ENCODE results near the gene CPNE7.

CPNE7 gene

GRCh38 chr16:89545831-89546574 lies 29.6 kb upstream of the CPNE7 start:
- no peaks in the 10 kb centered on the region for H3K27me3 ChIP-seq (ENCODE audit: insufficient read depth, poor library complexity, severe bottlenecking)
- no peak for TF ChIP-seq CTCF (IDR thresholded peaks at IDR 0.05; ENCODE audit: poor library complexity, severe bottlenecking)
- peaks cover 79% of the 10 kb centered on the region for H3K36me3 ChIP-seq (ENCODE audit: low read depth)
- no peak for ATAC-seq (ENCODE audit: low read depth)
- H3K4me3 ChIP-seq (ENCODE audit: severe bottlenecking), result no peak overlapping the region
- no peaks in the 10 kb centered on the region for H3K4me1 ChIP-seq (ENCODE audit: insufficient read depth, poor library complexity, severe bottlenecking)
- H3K9me3 ChIP-seq (ENCODE audit: severe bottlenecking), result no peaks in the 10 kb centered on the region
- DNase-seq (ENCODE audit: low spot score), result no peak
- H3K27ac ChIP-seq (ENCODE audit: poor library complexity, severe bottlenecking), result no peak overlapping the region

GRCh38 chr16:89546781-89547180 lies 28.8 kb upstream of the CPNE7 start:
- Histone ChIP-seq H3K27me3 (ENCODE audit: insufficient read depth, poor library complexity, severe bottlenecking) (no peaks in the 10 kb centered on the region), H3K36me3 (ENCODE audit: low read depth) (peaks cover 83% of the 10 kb centered on the region)
- no peak for ATAC-seq (ENCODE audit: low read depth)

GRCh38 chr16:89547291-89547690 lies 28.3 kb upstream of the CPNE7 start:
- no peak for ATAC-seq (ENCODE audit: low read depth)
- DNase-seq (ENCODE audit: low spot score), result no peak
- no peaks in the 10 kb centered on the region for H3K9me3 ChIP-seq (ENCODE audit: severe bottlenecking)
- no peaks in the 10 kb centered on the region for H3K4me1 ChIP-seq (ENCODE audit: insufficient read depth, poor library complexity, severe bottlenecking)
- no peaks in the 10 kb centered on the region for H3K27me3 ChIP-seq (ENCODE audit: insufficient read depth, poor library complexity, severe bottlenecking)
- no peak overlapping the region for H3K27ac ChIP-seq (ENCODE audit: poor library complexity, severe bottlenecking)
- H3K36me3 ChIP-seq (ENCODE audit: low read depth), result peaks cover 84% of the 10 kb centered on the region
- TF ChIP-seq CTCF (IDR thresholded peaks at IDR 0.05; ENCODE audit: poor library complexity, severe bottlenecking), result no peak
- no peak overlapping the region for H3K4me3 ChIP-seq (ENCODE audit: severe bottlenecking)

More at GRCh38 chr16:89546781-89547180, 28.8 kb upstream of the CPNE7 start:
- Histone ChIP-seq H3K9me3 (ENCODE audit: severe bottlenecking) (no peaks in the 10 kb centered on the region), H3K27ac (ENCODE audit: poor library complexity, severe bottlenecking) (no peak overlapping the region), H3K4me1 (ENCODE audit: insufficient read depth, poor library complexity, severe bottlenecking) (no peaks in the 10 kb centered on the region), H3K4me3 (ENCODE audit: severe bottlenecking) (no peak overlapping the region)
- DNase-seq (ENCODE audit: low spot score), result no peak
- no peak for TF ChIP-seq CTCF (IDR thresholded peaks at IDR 0.05; ENCODE audit: poor library complexity, severe bottlenecking)

GRCh38 chr16:89547860-89548259 lies 27.7 kb upstream of the CPNE7 start:
- Histone ChIP-seq H3K4me3 (ENCODE audit: severe bottlenecking) (no peak overlapping the region), H3K27ac (ENCODE audit: poor library complexity, severe bottlenecking) (no peak overlapping the region), H3K27me3 (ENCODE audit: insufficient read depth, poor library complexity, severe bottlenecking) (no peaks in the 10 kb centered on the region), H3K36me3 (ENCODE audit: low read depth) (peaks cover 86% of the 10 kb centered on the region), H3K9me3 (ENCODE audit: severe bottlenecking) (no peaks in the 10 kb centered on the region), H3K4me1 (ENCODE audit: insufficient read depth, poor library complexity, severe bottlenecking) (no peaks in the 10 kb centered on the region)
- ATAC-seq (ENCODE audit: low read depth) (no peak), DNase-seq (ENCODE audit: low spot score) (no peak)
- no peak for TF ChIP-seq CTCF (IDR thresholded peaks at IDR 0.05; ENCODE audit: poor library complexity, severe bottlenecking)

- no peaks in the 10 kb centered on the region for H3K9me3 ChIP-seq (ENCODE audit: severe bottlenecking)
- ATAC-seq (ENCODE audit: low read depth), result no peak
- H3K4me3 ChIP-seq (ENCODE audit: severe bottlenecking), result no peak overlapping the region
- no peak for TF ChIP-seq CTCF (IDR thresholded peaks at IDR 0.05; ENCODE audit: poor library complexity, severe bottlenecking)
- peaks cover 92% of the 10 kb centered on the region for H3K36me3 ChIP-seq (ENCODE audit: low read depth)
- H3K4me1 ChIP-seq (ENCODE audit: insufficient read depth, poor library complexity, severe bottlenecking), result no peaks in the 10 kb centered on the region
- no peak for DNase-seq (ENCODE audit: low spot score)
- no peak overlapping the region for H3K27ac ChIP-seq (ENCODE audit: poor library complexity, severe bottlenecking)
- H3K27me3 ChIP-seq (ENCODE audit: insufficient read depth, poor library complexity, severe bottlenecking), result no peaks in the 10 kb centered on the region
These were observed 27.1 kb upstream of the CPNE7 start for GRCh38 chr16:89548344-89549006.
